Measurements from ENCODE around the gene CCL4. TPM values are rescaled to one million over a fixed set of nuclear protein-coding genes. Genes with fewer than 3 reads are reported as not detected.

Gene CCL4
- total RNA-seq, 3 donors from 2014 or later = 3.7 to 8.8 (median 4.1) TPM

DNA sequence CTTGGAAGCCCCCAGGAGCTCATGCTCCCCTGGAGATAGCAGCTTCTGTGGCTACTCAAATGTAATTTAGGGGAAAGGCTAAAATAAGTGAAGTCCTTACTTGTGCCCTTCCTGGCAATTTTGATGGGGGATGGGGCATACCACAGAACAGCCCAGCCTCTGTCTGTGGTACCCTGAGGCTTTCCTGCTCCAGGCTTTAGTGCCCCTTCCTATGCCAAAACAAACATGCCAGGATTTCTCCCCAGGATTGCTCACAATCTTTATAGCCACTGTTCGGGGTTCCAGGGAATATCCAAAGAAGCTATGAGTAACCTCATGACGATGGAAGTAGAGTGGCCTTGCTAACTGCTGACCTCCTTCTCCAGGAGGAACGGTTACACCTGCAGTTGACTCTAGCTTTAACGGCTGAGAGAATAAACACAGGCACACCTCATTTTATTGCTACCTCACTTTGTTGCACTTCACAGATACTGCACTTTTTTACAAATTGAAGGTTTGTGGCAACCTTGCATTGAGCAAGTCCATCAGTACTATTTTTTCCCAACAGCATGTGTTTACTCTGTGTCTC is 24.9 kb downstream of the CCL4 start:
- peak in 1 of 3 donors; percentile 82 for DNase-seq
- intact Hi-C loops (cut with DNase I, micrococcal nuclease) = no loop called here
- TF ChIP-seq, protein P1, sequence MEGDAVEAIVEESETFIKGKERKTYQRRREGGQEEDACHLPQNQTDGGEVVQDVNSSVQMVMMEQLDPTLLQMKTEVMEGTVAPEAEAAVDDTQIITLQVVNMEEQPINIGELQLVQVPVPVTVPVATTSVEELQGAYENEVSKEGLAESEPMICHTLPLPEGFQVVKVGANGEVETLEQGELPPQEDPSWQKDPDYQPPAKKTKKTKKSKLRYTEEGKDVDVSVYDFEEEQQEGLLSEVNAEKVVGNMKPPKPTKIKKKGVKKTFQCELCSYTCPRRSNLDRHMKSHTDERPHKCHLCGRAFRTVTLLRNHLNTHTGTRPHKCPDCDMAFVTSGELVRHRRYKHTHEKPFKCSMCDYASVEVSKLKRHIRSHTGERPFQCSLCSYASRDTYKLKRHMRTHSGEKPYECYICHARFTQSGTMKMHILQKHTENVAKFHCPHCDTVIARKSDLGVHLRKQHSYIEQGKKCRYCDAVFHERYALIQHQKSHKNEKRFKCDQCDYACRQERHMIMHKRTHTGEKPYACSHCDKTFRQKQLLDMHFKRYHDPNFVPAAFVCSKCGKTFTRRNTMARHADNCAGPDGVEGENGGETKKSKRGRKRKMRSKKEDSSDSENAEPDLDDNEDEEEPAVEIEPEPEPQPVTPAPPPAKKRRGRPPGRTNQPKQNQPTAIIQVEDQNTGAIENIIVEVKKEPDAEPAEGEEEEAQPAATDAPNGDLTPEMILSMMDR (IDR thresholded peaks at IDR 0.05) = no peak

DNA sequence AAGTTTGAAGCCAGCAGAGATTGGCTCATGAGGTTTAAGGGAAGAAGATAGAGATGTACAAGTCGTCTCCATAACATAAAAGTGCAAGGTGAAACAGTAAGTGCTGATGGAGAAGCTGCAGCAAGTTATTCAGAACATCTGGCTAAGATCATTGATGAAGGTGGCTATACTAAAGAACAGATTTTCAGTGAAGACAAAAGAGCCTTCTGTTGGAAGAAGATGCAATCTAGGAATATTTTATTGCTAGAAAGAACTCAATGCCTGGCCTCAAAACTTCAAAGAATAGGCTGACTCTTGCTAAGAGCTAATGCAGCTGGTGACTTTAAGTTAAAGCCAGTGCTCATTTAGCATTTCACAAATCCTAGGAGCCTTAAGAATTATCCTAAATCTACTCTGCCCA is 26.0 kb downstream of the CCL4 start:
- TF ChIP-seq, protein P1 (IDR thresholded peaks at IDR 0.05) = no peak
- DNase-seq (no peak), ATAC-seq (no peak)
- intact Hi-C loops (cut with DNase I, micrococcal nuclease) = no loop called here
- no peak overlapping the region for H3K4me3 ChIP-seq
- H3K36me3 ChIP-seq (ENCODE audit: low read depth) = no peaks in the 10 kb centered on the region
- H3K9me3 ChIP-seq = peaks cover 13% of the 10 kb centered on the region
- peaks cover 25% of the 10 kb centered on the region for H3K4me1 ChIP-seq (ENCODE audit: low read depth)

More for the DNA sequence above, 24.9 kb downstream of the CCL4 start:
- peak; percentile 94 for ATAC-seq
- Histone ChIP-seq H3K4me1 (ENCODE audit: low read depth) (peaks cover 24% of the 10 kb centered on the region), H3K9me3 (peaks cover 13% of the 10 kb centered on the region), H3K4me3 (no peak overlapping the region), H3K36me3 (ENCODE audit: low read depth) (no peaks in the 10 kb centered on the region)

DNA sequence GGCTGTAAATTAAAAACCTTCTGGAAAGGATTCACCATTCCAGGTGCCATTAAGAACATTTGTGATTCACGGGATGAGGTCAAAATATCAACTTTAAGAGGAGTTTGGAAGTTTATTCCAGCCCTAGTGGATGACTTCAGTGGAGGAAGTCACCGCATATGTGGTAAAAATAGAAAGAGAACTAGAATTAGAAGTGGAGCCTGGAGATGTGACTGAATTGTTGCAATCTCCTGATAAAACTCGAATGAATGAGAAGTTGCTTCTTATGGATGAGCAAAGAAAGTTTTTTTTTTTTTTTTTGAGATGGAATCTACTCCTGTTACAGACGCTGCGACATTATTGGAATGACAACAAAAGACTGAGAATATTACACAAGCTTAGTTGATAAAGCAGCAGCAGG is 26.7 kb downstream of the CCL4 start:
- H3K9me3 ChIP-seq = peaks cover 8% of the 10 kb centered on the region
- H3K36me3 ChIP-seq (ENCODE audit: low read depth) = no peaks in the 10 kb centered on the region
- intact Hi-C loops (cut with DNase I, micrococcal nuclease) = no loop called here
- DNase-seq (no peak), ATAC-seq (no peak)
- H3K4me3 ChIP-seq = no peak overlapping the region
- TF ChIP-seq, protein P1 (IDR thresholded peaks at IDR 0.05) = no peak
- peaks cover 25% of the 10 kb centered on the region for H3K4me1 ChIP-seq (ENCODE audit: low read depth)

DNA sequence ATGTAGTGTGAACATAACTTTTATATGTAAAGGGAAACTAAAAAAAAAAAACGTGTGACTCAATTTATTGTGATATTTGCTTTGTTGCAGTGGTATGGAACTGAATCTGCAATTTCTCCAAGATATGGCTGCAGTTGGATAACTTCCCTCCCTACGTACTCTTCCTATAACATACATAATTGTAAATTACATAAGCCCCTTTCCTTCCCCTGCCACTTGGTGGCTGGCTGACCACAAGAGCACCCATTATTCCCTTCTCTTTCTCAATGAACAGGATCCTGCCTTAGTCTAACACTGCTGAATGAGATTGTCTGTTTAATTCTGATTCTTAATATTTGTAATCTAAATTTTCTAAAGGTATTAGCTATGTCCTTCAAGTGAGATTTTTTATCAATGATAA is 27.8 kb downstream of the CCL4 start:
- Histone ChIP-seq H3K4me3 (no peak overlapping the region), H3K9me3 (no peaks in the 10 kb centered on the region), H3K36me3 (ENCODE audit: low read depth) (no peaks in the 10 kb centered on the region), H3K4me1 (ENCODE audit: low read depth) (peaks cover 34% of the 10 kb centered on the region)
- DNase-seq = no peak
- intact Hi-C loops (cut with DNase I, micrococcal nuclease) = no loop called here
- TF ChIP-seq, protein P1 (IDR thresholded peaks at IDR 0.05) = no peak
- ATAC-seq = no peak

DNA sequence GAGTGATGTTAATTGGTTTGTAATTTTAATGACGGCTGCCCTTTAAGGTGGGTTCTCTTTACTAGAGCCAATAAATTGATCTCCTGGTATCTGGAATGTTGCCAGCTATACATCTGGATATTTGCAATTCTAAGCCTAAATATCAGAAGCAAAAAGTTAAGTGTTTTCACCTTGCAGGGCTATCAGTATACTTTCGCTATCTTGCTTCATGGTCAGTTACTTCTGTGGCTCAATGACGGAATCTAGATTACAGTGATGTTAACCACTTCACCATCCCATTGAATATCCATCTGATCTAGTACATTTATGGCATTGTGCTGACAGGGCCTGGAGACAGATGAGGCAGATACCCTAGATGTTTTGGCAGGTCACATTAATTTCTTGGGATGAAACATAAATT is 28.3 kb downstream of the CCL4 start:
- intact Hi-C loops (cut with DNase I, micrococcal nuclease) = no loop called here
- Histone ChIP-seq H3K4me1 (ENCODE audit: low read depth) (peaks cover 37% of the 10 kb centered on the region), H3K4me3 (no peak overlapping the region), H3K9me3 (no peaks in the 10 kb centered on the region), H3K36me3 (ENCODE audit: low read depth) (no peaks in the 10 kb centered on the region)
- TF ChIP-seq, protein P1 (IDR thresholded peaks at IDR 0.05) = no peak
- DNase-seq = no peak
- ATAC-seq = no peak

DNA sequence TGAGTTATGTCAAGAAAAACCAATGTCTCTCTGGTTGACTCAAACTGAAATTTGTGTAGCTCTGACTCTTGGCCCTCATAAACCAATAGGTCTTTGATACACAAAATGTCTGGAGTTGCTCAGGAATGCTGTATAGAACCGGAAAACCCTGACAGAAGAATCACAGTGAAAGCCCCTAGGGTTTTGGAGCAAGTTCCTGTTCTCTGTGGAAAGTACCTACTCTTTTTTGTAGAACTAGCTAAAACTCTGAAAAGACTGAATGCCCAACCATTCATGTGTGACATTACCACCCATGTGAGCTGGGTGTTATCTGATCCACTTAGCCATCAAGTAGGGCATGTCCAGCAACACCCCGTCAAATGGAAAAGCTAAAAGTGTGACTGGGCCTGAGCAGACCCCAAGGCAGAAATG is 28.8 kb downstream of the CCL4 start:
- TF ChIP-seq, protein P1 (IDR thresholded peaks at IDR 0.05) = no peak
- peaks cover 37% of the 10 kb centered on the region for H3K4me1 ChIP-seq (ENCODE audit: low read depth)
- no peaks in the 10 kb centered on the region for H3K9me3 ChIP-seq
- DNase-seq = no peak
- intact Hi-C loops (cut with DNase I, micrococcal nuclease) = no loop called here
- ATAC-seq = no peak
- no peaks in the 10 kb centered on the region for H3K36me3 ChIP-seq (ENCODE audit: low read depth)
- no peak overlapping the region for H3K4me3 ChIP-seq
